ENCODE measurements around the gene KPNA1. TPM values are rescaled to one million over a fixed set of nuclear protein-coding genes. Genes with fewer than 3 reads are reported as not detected.

The KPNA1 gene
- total and polyA plus RNA-seq, 2 experiments from 2014 or later: 19.8 to 30.1 TPM

DNA sequence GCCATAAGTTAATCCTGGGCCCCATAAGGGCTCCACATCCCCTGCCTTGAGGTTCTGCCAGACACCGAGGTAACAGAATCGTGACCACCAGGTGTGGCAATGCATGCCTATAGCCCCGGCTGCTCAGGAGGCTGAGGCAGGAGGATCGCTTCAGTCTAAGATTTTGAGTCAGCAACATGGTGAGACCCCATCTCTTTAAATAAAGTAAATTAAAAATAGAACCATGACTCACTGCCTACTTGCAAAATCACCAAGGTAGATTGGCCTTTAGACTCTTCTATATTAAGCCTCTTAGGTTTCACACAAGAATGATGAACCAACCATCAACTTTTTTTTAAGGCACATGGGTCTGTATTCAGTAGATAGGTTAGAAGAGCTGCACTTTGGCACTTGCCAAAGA, 108.5 kb downstream of the KPNA1 start:
- H3K36me3 Mint-ChIP-seq (ENCODE audit: low read depth): peaks cover 23% of the 10 kb centered on the region
- no peak for ATAC-seq

More for the DNA sequence above, 108.5 kb downstream of the KPNA1 start:
- Mint-ChIP-seq H3K9me3 (no peaks in the 10 kb centered on the region), H3K4me3 (no peak overlapping the region), H3K27ac (no peak overlapping the region), H3K27me3 (ENCODE audit: insufficient read depth, low read depth, poor library complexity) (no peaks in the 10 kb centered on the region), H3K4me1 (no peaks in the 10 kb centered on the region)
- H3K4me2 ChIP-seq: no peak overlapping the region
- no peaks in the 10 kb centered on the region for H3F3A ChIP-seq (replicated peaks; ENCODE audit: low read depth)
- H2AFZ ChIP-seq: no peak overlapping the region
- no peaks in the 10 kb centered on the region; the same call in 1 of the 2 replicates for H4K20me1 ChIP-seq (replicated peaks; ENCODE audit: insufficient read depth)
- no peaks in the 10 kb centered on the region for H3K9me2 ChIP-seq (ENCODE audit: insufficient read depth)
- peaks cover 9% of the 10 kb centered on the region for H3K36me3 ChIP-seq (ENCODE audit: insufficient read depth)
- H3K79me2 ChIP-seq (replicated peaks; ENCODE audit: insufficient read depth): no peaks in the 10 kb centered on the region
- H3K4me1 ChIP-seq (ENCODE audit: insufficient read depth): no peaks in the 10 kb centered on the region
- no peaks in the 10 kb centered on the region for H3K27me3 ChIP-seq (ENCODE audit: insufficient read depth)
- no peak for DNase-seq (ENCODE audit: low spot score)
- no peak overlapping the region for H3K27ac ChIP-seq (ENCODE audit: low read depth)
- TF ChIP-seq STAT1 (IDR thresholded peaks at IDR 0.05; ENCODE audit: unreplicated experiment): no peak
- TF ChIP-seq, protein P1, sequence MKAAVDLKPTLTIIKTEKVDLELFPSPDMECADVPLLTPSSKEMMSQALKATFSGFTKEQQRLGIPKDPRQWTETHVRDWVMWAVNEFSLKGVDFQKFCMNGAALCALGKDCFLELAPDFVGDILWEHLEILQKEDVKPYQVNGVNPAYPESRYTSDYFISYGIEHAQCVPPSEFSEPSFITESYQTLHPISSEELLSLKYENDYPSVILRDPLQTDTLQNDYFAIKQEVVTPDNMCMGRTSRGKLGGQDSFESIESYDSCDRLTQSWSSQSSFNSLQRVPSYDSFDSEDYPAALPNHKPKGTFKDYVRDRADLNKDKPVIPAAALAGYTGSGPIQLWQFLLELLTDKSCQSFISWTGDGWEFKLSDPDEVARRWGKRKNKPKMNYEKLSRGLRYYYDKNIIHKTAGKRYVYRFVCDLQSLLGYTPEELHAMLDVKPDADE (IDR thresholded peaks at IDR 0.05): no peak
- TF ChIP-seq, protein P2, sequence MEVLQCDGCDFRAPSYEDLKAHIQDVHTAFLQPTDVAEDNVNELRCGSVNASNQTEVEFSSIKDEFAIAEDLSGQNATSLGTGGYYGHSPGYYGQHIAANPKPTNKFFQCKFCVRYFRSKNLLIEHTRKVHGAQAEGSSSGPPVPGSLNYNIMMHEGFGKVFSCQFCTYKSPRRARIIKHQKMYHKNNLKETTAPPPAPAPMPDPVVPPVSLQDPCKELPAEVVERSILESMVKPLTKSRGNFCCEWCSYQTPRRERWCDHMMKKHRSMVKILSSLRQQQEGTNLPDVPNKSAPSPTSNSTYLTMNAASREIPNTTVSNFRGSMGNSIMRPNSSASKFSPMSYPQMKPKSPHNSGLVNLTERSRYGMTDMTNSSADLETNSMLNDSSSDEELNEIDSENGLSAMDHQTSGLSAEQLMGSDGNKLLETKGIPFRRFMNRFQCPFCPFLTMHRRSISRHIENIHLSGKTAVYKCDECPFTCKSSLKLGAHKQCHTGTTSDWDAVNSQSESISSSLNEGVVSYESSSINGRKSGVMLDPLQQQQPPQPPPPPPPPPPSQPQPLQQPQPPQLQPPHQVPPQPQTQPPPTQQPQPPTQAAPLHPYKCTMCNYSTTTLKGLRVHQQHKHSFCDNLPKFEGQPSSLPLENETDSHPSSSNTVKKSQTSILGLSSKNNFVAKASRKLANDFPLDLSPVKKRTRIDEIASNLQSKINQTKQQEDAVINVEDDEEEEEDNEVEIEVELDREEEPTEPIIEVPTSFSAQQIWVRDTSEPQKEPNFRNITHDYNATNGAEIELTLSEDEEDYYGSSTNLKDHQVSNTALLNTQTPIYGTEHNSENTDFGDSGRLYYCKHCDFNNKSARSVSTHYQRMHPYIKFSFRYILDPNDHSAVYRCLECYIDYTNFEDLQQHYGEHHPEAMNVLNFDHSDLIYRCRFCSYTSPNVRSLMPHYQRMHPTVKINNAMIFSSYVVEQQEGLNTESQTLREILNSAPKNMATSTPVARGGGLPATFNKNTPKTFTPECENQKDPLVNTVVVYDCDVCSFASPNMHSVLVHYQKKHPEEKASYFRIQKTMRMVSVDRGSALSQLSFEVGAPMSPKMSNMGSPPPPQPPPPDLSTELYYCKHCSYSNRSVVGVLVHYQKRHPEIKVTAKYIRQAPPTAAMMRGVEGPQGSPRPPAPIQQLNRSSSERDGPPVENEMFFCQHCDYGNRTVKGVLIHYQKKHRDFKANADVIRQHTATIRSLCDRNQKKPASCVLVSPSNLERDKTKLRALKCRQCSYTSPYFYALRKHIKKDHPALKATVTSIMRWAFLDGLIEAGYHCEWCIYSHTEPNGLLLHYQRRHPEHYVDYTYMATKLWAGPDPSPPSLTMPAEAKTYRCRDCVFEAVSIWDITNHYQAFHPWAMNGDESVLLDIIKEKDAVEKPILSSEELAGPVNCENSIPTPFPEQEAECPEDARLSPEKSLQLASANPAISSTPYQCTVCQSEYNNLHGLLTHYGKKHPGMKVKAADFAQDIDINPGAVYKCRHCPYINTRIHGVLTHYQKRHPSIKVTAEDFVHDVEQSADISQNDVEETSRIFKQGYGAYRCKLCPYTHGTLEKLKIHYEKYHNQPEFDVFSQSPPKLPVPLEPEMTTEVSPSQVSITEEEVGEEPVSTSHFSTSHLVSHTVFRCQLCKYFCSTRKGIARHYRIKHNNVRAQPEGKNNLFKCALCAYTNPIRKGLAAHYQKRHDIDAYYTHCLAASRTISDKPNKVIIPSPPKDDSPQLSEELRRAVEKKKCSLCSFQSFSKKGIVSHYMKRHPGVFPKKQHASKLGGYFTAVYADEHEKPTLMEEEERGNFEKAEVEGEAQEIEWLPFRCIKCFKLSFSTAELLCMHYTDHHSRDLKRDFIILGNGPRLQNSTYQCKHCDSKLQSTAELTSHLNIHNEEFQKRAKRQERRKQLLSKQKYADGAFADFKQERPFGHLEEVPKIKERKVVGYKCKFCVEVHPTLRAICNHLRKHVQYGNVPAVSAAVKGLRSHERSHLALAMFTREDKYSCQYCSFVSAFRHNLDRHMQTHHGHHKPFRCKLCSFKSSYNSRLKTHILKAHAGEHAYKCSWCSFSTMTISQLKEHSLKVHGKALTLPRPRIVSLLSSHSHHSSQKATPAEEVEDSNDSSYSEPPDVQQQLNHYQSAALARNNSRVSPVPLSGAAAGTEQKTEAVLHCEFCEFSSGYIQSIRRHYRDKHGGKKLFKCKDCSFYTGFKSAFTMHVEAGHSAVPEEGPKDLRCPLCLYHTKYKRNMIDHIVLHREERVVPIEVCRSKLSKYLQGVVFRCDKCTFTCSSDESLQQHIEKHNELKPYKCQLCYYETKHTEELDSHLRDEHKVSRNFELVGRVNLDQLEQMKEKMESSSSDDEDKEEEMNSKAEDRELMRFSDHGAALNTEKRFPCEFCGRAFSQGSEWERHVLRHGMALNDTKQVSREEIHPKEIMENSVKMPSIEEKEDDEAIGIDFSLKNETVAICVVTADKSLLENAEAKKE (CRISPR knock-in tag; IDR thresholded peaks at IDR 0.05): no peak
- TF ChIP-seq JUNB (IDR thresholded peaks at IDR 0.05; ENCODE audit: unreplicated experiment): no peak
- TF ChIP-seq, protein P3, sequence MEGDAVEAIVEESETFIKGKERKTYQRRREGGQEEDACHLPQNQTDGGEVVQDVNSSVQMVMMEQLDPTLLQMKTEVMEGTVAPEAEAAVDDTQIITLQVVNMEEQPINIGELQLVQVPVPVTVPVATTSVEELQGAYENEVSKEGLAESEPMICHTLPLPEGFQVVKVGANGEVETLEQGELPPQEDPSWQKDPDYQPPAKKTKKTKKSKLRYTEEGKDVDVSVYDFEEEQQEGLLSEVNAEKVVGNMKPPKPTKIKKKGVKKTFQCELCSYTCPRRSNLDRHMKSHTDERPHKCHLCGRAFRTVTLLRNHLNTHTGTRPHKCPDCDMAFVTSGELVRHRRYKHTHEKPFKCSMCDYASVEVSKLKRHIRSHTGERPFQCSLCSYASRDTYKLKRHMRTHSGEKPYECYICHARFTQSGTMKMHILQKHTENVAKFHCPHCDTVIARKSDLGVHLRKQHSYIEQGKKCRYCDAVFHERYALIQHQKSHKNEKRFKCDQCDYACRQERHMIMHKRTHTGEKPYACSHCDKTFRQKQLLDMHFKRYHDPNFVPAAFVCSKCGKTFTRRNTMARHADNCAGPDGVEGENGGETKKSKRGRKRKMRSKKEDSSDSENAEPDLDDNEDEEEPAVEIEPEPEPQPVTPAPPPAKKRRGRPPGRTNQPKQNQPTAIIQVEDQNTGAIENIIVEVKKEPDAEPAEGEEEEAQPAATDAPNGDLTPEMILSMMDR (conservative IDR thresholded peaks at IDR 0.05; ENCODE audit: low read depth in 2 of 2): no peak
- TF ChIP-seq ZNF331 (CRISPR knock-in tag; IDR thresholded peaks at IDR 0.05; ENCODE audit: low read depth): no peak
- TF ChIP-seq NANOG (IDR thresholded peaks at IDR 0.05; ENCODE audit: borderline replicate concordance): no peak
- no peak for TF ChIP-seq POLR2AphosphoS5 (IDR thresholded peaks at IDR 0.05; ENCODE audit: low read depth)
- no peak for TF ChIP-seq ZNF114 (CRISPR knock-in tag; IDR thresholded peaks at IDR 0.05)
- no peak for TF ChIP-seq EZH2 (IDR thresholded peaks at IDR 0.05; ENCODE audit: low read depth, unreplicated experiment)
- no peak for TF ChIP-seq CREB1 (CRISPR knock-in tag; IDR thresholded peaks at IDR 0.05; ENCODE audit: low read depth)
- no peak for TF ChIP-seq EZH2phosphoT487 (IDR thresholded peaks at IDR 0.05; ENCODE audit: unreplicated experiment)
- TF ChIP-seq, protein P4, sequence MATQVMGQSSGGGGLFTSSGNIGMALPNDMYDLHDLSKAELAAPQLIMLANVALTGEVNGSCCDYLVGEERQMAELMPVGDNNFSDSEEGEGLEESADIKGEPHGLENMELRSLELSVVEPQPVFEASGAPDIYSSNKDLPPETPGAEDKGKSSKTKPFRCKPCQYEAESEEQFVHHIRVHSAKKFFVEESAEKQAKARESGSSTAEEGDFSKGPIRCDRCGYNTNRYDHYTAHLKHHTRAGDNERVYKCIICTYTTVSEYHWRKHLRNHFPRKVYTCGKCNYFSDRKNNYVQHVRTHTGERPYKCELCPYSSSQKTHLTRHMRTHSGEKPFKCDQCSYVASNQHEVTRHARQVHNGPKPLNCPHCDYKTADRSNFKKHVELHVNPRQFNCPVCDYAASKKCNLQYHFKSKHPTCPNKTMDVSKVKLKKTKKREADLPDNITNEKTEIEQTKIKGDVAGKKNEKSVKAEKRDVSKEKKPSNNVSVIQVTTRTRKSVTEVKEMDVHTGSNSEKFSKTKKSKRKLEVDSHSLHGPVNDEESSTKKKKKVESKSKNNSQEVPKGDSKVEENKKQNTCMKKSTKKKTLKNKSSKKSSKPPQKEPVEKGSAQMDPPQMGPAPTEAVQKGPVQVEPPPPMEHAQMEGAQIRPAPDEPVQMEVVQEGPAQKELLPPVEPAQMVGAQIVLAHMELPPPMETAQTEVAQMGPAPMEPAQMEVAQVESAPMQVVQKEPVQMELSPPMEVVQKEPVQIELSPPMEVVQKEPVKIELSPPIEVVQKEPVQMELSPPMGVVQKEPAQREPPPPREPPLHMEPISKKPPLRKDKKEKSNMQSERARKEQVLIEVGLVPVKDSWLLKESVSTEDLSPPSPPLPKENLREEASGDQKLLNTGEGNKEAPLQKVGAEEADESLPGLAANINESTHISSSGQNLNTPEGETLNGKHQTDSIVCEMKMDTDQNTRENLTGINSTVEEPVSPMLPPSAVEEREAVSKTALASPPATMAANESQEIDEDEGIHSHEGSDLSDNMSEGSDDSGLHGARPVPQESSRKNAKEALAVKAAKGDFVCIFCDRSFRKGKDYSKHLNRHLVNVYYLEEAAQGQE (IDR thresholded peaks at IDR 0.05; ENCODE audit: unreplicated experiment): no peak
- H3K4me3 ChIP-seq: no peak overlapping the region

Data from GM23338 (cell line).